Fibroblast of mammary gland (primary cell): ENCODE measurements around the gene SLC9C2.

ENCODE experiments used
- DNase-seq: peaks from one replicate; pipeline ENCODE4 v3.0.0-alpha.2; 2010; ENCODE audit warnings: low read depth
- H3K4me3 ChIP-seq: 2 replicates; pipeline ENCODE4 v1.5.1; 2011; ENCODE audit warnings: low read depth, mild to moderate bottlenecking, low read length, moderate library complexity; ENCODE audit not compliant: control insufficient read depth
- TF ChIP-seq, protein P1 (sequence below): conservative IDR thresholded peaks from 2 replicates; pipeline ENCODE4 v1.5.1; 2011; ENCODE audit warnings: low read depth, low read length, inconsistent platforms; ENCODE audit not compliant: control insufficient read depth, insufficient read depth

SLC9C2 gene

GRCh38 chr1:173484276-173484675, 118.6 kb downstream of the SLC9C2 start:
- TF ChIP-seq, protein P1, sequence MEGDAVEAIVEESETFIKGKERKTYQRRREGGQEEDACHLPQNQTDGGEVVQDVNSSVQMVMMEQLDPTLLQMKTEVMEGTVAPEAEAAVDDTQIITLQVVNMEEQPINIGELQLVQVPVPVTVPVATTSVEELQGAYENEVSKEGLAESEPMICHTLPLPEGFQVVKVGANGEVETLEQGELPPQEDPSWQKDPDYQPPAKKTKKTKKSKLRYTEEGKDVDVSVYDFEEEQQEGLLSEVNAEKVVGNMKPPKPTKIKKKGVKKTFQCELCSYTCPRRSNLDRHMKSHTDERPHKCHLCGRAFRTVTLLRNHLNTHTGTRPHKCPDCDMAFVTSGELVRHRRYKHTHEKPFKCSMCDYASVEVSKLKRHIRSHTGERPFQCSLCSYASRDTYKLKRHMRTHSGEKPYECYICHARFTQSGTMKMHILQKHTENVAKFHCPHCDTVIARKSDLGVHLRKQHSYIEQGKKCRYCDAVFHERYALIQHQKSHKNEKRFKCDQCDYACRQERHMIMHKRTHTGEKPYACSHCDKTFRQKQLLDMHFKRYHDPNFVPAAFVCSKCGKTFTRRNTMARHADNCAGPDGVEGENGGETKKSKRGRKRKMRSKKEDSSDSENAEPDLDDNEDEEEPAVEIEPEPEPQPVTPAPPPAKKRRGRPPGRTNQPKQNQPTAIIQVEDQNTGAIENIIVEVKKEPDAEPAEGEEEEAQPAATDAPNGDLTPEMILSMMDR = no peak
- H3K4me3 ChIP-seq = no peak overlapping the region
- DNase-seq = no peak

GRCh38 chr1:173482683-173483082, 120.2 kb downstream of the SLC9C2 start:
- TF ChIP-seq, protein P1 = no peak
- DNase-seq = no peak
- no peak overlapping the region for H3K4me3 ChIP-seq

GRCh38 chr1:173481195-173481772, 121.6 kb downstream of the SLC9C2 start:
- no peak for DNase-seq
- TF ChIP-seq, protein P1 = no peak
- H3K4me3 ChIP-seq = no peak overlapping the region

DNA sequence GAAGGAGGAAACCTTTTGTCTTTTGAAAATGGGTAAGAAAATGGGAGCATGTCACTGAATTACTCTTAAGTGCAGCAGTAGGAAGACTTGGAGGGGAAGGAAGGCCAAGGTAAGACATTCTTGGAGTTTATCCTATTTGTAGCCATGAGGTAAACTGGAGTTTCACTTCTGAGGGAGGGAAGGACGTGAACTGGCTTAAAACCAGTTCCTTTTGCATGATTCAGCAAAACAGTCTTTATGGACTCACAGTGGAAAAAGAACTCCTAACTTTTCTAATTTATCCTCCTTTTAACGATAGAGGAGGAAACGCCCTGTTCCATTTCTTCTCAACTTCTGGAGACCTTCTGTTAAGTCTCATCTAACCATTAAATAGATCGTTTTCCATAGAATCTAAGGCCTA, 123.2 kb downstream of the SLC9C2 start:
- DNase-seq = peak; percentile 52
- TF ChIP-seq, protein P1 = no peak
- peak overlapping the region; percentile 32 for H3K4me3 ChIP-seq

DNA sequence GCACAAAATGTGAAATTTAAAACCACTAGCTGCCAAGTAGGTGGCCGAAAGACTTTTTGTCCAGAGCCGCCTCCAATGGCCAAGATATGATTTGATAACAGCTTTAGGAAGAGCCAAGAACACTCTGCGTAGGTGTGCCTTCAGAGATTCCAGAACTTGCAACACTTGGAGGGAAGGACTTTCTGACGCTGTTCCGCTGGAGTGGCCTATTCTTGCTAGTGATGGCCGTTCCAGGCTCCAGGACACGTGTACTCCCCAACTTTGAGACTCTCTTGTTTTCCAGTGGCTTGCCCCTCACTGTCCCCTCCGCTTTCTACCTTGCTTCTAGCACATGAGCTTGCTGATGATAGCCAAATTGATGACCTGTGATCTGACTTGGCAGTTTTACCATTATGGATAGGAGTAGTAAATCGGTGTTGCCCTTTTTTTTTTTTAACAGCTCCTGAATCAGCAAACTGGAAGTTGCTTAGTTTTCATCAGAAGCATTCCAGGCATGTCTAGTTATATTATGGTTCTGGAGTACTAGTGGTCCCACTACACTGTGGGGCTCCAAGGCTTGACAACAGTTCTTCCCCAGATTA, 124.7 kb downstream of the SLC9C2 start:
- TF ChIP-seq, protein P1 = no peak
- DNase-seq = peak; percentile 91
- peak overlapping the region; percentile 84 for H3K4me3 ChIP-seq

DNA sequence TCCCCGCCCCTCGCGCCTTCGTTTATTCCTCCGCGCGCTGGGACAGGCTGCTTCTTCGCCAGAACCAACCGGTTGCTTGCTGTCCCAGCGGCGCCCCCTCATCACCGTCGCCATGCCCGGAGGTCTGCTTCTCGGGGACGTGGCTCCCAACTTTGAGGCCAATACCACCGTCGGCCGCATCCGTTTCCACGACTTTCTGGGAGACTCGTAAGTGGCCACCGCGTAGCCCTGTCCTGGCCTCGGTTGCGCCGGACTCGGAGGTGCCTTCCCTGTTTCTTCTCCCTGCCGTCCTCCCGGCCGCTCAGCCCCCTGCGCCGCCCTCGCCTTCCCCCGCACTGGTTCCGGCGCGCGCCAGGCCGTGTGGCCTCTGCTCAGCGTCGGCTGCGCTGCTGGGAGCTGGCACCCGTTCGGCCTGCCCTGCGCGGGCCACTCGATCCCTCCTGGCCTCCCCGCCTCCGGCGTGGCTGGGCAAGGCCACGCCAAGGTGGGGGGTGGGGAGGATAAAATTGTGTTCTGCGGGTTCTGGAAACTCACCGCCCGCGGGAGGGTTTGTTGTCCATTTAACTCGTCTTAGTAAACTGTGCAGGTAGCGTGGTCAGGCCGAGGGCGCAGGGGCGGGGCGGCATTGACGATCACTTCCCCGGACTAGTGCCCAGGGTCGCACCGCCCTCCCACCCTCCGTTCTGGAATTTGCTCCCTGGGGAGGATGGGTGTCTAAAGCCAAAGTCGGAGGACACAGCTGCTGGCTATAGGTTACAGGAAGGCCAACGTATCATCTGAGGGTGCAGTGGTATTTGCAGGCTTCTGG, 125.4 kb downstream of the SLC9C2 start, which contains the start of gene PRDX6:
TSS of gene PRDX6 (plus strand) at position 50 of the 808 bp plus-strand sequence. CDS start at position 113, 63 bp downstream.
- peak within 1 kb of the TSS; percentile 84 for H3K4me3 ChIP-seq
- TF ChIP-seq, protein P1 = no peak
- DNase-seq = peak; percentile 41
